GM19395 (cell line): ENCODE results near the gene NDE1.

ENCODE experiments used
- ATAC-seq: cut with Tn5 transposase; IDR thresholded peaks from one replicate; pipeline ENCODE4 v1.9.1; 2021; ENCODE audit warnings: mild to moderate bottlenecking, moderate library complexity; ENCODE audit not compliant: unreplicated experiment

The NDE1 gene

DNA sequence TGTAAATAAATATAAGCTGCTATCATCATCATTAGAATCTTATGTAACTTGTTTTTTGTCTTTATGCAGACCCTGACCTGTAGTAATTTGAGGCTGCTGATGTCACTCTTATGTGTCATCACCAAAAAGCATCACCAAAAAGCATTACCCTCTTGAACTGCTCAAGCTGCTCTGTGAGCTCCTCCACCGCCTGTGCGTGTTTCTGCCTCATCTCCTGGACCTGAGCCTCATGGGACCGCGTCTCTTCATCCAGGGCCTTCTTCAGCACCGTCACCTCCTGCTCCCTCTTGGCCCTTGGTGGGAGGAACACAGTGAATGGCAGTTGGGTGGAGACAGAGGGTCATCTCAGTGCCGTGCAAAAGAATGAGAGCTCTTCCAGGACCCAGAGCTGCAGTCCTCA, 82.4 kb downstream of the NDE1 start:
- ATAC-seq: no peak

DNA sequence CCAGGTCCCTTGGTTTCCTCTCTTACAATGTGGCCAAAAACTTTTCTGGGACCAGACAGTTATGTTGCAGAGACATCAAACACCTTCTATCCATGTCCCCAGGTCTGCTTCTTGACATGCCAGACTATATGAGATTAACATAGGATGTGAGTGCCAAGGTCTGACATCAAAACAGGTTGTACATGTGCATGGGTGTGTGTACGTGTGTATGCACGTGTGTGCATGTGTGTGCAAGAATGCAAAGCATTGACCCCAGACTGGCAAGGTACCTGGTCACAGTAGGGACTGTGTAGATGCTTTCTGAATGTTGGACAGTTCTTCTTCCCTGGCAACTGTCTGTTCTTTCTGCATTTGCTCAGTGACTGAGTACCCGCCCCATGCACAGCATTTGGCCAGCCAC, 85.6 kb downstream of the NDE1 start:
- ATAC-seq: no peak

DNA sequence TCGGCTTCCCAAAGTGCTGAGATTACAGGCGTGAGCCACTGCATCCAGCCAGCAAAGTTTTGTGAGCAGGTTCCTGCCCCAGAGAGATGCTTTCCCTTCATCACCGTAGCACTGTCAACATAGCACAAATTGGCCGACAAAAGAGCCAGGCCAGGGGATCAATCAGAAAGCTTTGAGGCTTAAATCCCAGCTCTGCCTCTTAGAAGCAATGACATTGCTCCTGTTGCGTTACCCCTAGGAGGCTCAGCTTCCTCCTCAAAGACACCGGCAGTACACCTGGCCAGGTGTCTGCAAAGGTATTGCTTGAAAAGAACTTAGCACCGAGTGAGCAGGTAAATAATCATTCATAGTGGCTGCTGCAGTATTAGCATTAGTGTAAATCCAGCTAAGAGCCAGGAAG, 86.5 kb downstream of the NDE1 start:
- no peak for ATAC-seq

DNA sequence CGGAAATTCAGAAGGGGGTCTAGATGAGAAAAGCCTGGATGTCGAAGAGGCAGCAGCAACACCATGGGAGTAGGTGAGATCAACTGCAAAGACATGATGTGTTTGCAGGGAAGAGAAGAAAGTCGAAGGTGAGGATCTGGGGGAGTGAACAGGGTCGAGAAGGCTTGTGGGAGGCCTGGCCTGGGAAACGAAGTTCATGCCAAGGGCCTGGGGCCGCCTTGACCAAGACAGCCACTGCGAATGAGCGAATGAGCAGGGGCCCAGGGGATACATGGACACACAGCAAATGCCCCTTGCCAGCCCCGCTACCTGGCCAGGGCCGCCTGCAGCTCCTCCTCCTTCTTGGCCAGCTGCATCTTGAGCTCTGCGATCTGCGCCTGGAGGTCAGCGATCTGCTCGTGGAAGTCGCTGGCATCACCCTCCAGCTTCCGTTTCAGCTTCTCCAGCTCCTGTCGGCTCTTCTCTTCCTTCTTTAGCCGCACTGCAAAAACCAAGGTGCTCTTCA, 87.1 kb downstream of the NDE1 start:
- ATAC-seq: no peak

DNA sequence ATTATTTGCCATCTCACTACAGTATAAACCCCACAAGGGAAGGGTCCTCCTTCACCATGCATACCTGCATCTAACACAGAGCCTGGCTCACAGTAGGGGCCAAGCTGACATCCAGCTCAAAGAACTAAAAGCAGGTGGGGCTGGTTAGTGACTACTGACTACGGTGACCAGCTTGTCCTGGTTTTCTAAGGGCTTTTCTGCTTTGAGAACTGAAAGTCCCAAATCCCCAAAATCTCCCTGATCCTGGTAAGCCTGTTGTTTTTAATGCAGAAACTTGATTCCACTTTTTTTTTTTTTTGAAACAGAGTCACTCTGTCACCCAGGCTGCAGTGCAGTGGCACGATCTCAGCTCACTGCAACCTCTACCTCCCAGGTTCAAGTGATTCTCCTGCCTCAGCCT, 89.4 kb downstream of the NDE1 start:
- ATAC-seq: no peak

DNA sequence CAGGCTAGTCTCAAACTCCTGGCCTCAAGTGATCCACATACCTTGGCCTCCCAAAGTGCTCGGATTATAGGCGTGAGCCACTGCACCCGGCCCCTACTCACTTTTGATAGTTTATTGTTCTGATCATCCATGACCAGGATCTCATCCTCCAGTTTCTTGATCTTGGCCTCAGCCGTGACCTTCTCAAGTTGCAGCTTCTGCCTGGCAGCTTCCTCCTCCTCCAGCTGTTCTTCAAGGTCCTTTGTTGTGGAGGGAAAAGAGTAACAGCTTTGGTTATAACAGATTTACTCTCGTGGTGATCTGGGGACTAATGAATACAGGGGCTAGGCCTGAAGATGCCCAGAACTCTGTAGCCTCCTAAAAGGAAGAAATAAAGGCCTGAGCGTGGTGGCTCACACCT, 89.9 kb downstream of the NDE1 start:
- no peak for ATAC-seq

DNA sequence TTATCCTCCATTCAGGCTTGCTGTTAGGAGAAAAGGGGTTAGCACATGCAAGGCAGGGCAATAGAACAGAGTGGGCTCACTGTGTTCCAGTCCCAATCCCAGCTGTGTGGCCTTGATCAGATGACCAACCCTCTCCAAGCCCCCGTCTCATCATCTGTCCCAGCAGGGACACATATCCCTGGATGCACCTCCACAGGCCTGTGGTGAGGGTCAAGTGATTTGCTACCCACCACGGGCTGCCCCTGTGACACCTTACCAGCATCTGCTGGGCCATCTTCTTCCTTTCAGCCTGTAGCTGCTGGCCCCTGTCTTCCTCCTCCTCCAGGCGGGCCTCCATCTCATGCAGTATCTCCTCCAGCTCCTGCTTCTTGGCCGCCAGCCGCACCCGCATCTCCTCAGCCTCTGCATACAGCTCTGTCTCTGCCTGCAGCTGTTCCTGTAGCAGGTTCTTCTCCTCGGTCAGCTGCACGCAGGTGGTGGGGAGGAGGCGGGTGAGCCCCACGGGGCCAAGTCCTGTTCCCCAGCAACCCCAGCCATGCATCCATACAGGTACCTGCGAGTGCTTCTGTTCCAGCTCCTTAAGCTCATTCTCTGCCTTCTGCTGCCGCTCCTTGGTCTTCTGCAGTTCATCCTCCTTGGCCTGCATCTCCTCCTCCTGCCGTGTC, 91.3 kb downstream of the NDE1 start:
- ATAC-seq: no peak

DNA sequence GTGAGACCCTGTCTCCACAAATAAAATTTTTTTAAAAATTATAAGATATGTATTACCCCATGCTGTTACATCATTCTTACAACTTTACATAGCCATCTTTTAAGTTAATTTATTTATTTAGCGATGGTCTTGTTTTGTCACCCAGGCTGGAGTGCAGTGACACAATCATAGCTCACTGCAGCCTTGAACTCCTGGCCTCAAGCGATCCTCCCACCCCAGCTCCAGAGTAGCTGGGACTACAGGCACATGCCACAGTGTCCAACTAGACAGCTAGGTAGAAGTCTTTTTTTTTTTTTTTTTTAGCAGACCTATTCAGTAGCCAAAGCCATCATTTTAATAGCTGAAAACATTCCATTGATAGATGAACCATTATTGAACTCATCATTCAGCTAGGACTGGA, 92.7 kb downstream of the NDE1 start:
- ATAC-seq: no peak

DNA sequence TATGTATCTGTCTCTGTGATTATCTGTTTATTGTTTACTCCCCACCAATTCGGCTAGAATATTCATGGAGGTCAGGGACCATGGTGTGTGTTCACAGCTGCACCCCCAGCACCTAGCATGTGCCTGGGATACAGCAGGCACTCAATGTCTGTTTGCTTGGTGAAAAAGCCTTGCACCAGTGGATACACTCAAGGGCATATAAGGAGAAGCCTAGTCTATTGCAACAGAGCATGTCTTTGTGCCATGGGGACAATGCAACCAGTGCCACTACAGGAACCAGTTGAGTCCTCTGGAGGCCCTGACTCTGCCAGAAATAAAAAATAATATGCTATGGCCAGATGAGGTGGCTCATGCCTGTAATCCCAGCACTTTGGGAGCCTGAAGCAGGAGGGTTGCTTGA, 93.6 kb downstream of the NDE1 start:
- ATAC-seq: no peak

DNA sequence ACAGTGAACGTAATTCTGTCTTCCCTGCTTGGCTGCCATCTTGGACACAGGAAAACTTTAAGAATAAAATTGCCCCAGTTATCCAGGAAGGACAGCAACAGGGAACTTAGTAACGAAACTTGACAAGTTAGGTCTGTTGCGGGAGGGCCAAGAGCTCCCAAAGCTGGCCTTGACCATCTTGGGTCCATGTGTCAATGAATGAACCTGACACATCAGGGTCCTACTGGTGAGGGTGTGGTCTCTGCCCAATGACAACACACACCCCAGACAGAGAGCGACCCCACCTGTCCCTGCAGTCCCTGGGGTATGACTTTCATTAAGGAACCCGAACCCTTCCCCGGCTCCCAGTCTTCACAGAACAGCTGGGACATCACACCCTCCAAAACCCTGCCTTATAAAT, 96.3 kb downstream of the NDE1 start:
- ATAC-seq: no peak

DNA sequence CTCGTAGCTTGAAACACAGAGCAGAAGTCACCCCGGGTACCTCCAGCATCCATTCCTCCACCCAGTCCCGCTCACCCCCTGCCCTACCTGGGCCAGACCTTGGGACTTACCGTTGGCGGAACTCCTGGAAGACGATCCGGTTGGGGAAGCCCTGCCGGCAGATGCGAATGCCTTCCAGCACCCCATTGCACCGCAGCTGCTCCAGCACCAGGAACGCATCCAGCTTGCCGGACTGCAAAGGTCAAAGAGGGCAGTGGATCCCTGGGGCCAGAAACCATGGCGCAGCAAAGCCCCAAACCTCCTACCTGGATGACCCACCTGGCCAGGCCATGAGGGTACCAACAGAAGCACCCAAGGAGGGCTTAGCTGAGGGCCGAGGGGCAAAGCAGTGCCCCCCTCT, 97.9 kb downstream of the NDE1 start:
- ATAC-seq: no peak

DNA sequence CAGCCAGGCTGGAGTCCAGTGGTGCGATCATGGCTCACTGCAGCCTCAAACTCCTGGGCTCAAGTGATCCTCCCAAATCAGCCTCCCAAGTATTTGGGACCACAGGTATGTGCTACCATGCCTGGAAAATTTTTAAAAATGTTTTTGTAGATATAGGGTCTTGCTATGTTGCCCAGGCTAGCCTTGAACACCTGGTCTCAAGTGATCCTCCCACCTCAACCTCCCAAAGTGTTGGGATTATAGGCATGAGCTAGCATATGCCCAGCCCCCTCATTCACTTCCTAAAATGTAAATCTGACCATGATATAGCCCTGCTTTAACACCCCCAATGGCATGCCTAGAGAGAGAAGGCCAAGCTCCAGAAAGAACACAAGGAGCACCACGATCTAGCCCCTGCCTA, 98.6 kb downstream of the NDE1 start:
- no peak for ATAC-seq

DNA sequence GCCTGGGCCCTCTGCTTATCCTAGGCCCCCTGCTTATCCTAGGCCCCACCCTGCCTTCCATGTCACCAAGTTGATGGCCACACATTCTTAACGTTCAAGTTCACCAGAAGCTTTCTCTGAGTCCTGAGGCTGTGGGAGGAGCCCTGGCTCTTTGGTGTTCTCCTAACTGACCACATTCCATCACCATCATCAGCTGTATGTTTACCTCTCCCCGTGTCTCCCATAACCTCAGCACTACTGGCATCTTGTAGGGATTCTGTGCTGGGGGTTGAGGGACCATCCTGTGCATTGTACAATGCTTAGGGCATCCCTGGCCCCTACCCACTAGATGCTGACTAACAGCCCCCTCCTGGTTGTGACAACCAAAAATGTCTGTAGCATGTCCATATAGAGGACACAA, 99.3 kb downstream of the NDE1 start:
- no peak for ATAC-seq

DNA sequence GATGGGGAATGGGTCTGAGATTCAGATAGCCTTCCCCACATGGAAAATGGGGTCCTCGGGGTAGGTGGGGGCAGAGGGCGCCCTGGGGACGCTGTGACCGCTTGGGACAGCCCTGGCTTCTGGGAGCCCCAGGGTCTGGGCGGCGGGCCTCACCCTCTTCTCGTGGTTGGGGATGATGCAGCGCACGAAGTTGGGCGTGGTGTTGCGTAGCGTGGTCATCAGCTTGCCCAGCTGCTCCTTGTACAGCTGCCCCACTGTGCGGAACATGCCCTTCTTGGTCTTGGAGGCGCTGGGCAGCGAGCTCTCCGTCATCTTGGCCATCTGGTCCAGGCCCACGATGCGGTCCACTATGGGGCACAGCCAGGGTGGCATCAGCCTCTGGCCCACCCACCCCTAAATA, 99.9 kb downstream of the NDE1 start:
- ATAC-seq: no peak

DNA sequence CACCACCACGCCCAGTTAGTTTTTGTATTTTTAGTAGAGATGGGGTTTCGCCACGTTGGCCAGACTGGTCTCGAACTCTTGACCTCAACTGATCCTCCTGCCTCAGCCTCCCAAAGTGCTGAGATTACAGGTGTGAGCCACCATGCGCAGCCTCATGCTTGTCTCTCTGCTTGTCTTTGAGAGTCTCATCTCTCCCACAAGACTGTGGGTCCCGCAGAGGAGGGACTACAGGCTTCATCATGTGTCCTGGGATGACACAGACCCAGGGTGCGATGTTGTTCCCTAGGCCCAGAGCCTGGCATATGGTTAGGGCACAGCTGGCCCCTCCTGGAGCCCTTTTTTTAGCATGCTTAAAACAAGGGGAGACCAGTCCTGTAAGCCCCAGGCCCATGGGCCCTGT, 101.9 kb downstream of the NDE1 start:
- no peak for ATAC-seq

DNA sequence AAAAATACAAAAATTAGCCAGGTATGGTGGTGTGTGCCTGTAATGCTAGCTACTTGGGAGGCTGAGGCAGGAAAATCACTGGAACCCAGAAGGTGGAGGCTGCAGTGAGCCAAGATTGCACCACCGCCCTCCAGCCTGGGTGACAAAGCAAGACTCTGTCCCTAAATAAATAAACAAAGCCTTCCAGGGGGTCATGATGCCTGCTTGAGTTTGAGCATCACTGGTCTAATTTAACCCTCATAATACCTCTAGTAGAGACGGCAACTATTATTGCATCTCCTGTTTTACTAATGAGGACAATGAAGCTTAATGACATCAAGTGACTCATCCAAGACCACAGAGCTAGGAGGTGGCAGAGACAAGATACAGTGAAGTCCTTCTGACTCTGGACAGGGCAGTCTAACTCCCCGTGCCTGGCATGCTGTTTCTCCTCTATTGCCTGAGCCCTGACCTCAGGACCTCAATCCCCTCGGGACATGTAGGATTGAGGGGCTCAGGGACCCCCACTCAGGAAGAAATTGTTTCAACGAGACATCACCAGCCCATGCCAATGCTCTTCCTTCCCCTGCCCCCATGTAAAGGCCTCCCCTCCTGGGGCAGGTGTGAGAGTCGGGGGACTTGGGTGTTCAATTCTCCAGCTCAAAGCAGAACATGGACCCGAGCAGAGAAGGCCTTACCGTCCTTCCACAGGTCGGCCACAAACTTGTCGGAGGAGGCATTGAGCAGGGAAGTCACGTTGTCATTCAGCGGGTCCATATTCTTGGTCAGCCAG, 102.9 kb downstream of the NDE1 start:
- no peak for ATAC-seq

DNA sequence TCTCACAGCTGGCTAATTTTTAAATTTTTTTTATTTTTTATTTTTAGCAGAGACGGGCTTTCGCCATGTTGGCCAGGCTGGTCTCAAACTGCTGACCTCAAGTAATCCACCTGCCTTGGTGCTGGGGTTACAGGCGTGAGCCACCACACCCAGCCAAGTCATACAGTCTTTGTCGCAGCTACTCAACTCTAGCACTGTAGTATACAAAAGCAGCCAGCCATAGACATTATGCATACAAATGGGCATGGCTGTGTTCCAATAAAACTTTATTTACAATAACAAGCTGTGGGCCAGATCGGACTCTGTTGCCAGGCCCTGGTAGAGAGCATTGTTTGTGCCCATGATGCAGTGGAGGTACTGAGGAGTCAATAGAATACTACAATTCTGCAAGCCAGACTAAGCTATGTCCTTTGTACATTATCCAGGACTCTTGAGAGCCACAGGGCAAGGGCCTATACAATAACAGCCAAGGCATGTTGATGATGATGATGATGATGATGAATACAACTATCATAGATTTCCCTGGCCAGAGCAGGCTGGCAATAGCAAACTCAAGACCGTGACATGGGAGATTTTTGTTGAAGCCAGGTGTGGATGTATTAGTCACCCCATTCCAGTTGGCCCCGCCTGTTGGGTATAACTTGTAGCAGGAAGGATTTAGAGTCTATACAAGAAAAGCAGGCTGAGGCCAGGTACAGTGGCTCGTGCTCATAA, 104.9 kb downstream of the NDE1 start:
- no peak for ATAC-seq

DNA sequence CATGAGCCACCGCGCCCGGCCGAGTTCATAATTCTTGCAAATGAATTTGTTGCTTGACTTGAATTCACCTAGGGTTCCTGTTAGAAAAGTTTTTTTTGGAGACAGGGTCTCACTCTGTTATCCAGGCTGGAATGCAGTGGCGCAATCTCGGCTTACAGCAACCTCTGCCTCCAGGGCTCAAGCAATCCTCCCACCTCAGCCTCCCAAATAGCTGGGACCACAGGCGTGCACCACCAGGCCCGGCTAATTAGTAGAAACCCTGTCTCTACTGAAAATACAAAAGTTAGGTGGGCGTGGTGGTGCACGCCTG, 107.0 kb downstream of the NDE1 start:
- ATAC-seq: no peak

DNA sequence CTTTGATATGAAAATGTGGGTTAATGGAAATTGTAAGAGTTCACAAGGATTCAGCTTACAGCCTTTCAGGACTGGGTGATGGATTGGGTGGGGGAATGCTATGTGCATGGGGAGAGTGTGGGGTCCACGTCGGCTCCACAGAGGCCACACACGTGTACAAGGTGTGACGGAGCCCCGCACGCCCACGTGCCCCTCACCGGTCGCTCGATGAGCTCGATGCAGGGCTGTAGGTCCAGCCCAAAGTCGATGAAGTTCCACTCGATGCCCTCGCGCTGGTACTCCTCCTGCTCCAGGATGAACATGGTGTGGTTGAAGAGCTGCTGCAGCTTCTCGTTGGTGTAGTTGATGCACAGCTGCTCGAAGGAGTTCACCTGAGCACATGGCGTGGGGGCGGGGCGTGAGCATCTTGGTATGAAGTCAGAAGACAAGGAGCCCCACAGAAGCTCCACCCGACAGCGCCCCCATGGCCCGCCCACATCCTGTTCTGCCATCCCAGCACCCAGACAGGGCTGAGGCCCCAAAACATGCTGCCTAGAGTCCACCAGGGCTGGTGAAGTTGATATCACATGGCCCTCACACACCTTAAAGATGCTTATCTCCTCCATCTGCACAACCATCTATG, 107.7 kb downstream of the NDE1 start:
- no peak for ATAC-seq

DNA sequence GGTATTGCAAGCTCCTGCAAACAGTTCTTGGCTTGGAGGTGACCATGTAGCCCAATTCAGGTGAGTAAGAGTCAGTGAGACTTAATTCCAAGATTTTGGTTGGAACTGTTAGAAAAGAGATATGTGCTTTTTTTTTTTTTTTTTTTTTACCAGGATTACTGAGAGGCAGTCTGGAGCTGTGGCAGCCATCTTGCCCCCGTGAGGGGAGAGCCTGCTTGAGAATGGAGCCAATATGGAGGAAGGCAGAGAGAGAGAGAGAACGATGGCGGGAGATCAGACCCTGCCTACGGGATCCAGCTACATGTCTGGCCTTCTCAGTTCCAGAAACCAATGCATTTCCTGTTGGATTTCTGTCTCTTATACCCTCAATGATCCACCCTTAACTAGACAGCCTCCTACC, 109.0 kb downstream of the NDE1 start:
- ATAC-seq: no peak

DNA sequence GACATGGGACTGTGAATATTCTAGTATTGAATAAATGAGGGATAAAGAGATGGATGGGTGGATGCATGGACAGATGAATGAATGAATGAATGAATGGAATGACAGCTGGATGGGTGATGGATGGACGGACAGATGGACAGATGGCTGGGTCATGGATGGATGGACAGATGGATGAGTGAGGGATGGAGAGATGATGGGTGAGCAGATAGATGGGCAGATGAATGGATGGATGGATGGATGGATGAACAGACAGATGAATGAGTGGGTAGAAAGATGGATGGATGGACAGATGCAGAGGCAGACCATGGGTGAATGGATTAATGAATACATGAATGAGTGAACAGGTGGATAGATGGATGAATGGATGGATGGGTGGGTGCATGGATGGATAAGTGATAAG, 110.1 kb downstream of the NDE1 start:
- no peak for ATAC-seq

DNA sequence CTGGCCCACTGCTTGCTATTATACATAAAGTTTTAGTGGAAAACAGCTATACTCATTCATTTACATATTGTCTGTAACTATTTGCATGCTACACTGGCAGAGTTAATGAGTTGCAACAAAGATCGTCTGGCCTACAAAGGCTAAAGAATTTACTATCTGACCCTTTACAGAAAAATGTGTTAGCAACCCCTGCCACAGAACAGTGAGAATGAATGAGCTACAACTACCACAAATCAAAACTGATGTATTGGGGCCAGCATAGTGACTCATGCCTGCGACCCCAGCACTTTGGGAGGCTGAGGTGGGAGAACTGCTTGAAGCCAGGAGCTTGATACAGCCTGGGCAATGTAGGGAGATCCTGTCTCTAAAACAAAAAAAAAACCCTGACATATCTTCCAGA, 114.1 kb downstream of the NDE1 start:
- ATAC-seq: no peak
